Mesothelial cell of epicardium (in vitro differentiated cells): Measurements from ENCODE around the gene TMEM132C. TPM values are rescaled to one million over a fixed set of nuclear protein-coding genes. Genes with fewer than 3 reads are reported as not detected.

ENCODE experiments used
- DNase-seq, 2 experiments: peaks; one replicate each; pipeline ENCODE4 v3.0.0; 2021; ENCODE audit warnings: low spot score in 2 of 2; ENCODE audit not compliant: unreplicated experiment in 2 of 2
- H3K27ac Mint-ChIP-seq: 2 replicates; pipeline ENCODE4 v1.8.0; 2021; ENCODE audit warnings: mixed read lengths
- H3K27me3 Mint-ChIP-seq: 2 replicates; pipeline ENCODE4 v1.8.0; 2021; ENCODE audit warnings: low read depth, mixed read lengths
- H3K36me3 Mint-ChIP-seq: 2 replicates; pipeline ENCODE4 v1.8.0; 2021; ENCODE audit warnings: mixed read lengths
- H3K4me1 Mint-ChIP-seq: 2 replicates; pipeline ENCODE4 v1.8.0; 2021; ENCODE audit warnings: mixed read lengths
- H3K4me3 Mint-ChIP-seq: 2 replicates; pipeline ENCODE4 v1.8.0; 2021; ENCODE audit warnings: mild to moderate bottlenecking, moderate library complexity, mixed read lengths
- H3K9me3 Mint-ChIP-seq: 2 replicates; pipeline ENCODE4 v1.8.0; 2021; ENCODE audit warnings: mixed read lengths
- total RNA-seq: library from RNA; stranded (reverse); gene quantifications from 3 replicates; pipeline ENCODE4 v1.2.1, GENCODE V29; 2021
- TF ChIP-seq, protein P1 (sequence below): fragments of 200-600 bp; sonication (generic); IDR thresholded peaks from one replicate; pipeline ENCODE4 v1.5.0; 2021; ENCODE audit warnings: antibody characterized with exemption; ENCODE audit not compliant: unreplicated experiment

Gene TMEM132C
- total RNA-seq, 1 donor from 2014 or later = 25.5 TPM

DNA sequence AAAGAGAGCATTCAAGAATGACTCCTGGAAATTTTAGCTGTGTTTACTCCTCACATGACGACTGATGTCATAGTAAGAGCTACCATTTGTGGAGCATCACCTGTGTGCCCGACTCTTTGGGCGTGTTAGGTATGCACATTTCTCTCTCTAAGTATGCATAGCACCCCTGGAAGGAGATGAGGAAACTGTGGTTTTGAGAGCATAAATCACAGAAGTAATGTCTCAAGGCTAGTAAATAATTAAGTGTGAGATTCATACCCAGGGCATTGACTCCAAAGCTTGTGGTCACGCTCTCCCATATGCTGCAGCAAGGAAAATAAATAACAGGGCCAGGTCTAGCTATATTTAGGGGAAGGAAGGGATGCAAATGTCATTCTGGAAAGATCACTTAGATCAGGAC lies 340.7 kb downstream of the TMEM132C start:
- Mint-ChIP-seq H3K27me3 (no peaks in the 10 kb centered on the region), H3K4me1 (no peaks in the 10 kb centered on the region), H3K4me3 (no peak overlapping the region), H3K36me3 (no peaks in the 10 kb centered on the region), H3K27ac (no peak overlapping the region), H3K9me3 (no peaks in the 10 kb centered on the region)
- TF ChIP-seq, protein P1, sequence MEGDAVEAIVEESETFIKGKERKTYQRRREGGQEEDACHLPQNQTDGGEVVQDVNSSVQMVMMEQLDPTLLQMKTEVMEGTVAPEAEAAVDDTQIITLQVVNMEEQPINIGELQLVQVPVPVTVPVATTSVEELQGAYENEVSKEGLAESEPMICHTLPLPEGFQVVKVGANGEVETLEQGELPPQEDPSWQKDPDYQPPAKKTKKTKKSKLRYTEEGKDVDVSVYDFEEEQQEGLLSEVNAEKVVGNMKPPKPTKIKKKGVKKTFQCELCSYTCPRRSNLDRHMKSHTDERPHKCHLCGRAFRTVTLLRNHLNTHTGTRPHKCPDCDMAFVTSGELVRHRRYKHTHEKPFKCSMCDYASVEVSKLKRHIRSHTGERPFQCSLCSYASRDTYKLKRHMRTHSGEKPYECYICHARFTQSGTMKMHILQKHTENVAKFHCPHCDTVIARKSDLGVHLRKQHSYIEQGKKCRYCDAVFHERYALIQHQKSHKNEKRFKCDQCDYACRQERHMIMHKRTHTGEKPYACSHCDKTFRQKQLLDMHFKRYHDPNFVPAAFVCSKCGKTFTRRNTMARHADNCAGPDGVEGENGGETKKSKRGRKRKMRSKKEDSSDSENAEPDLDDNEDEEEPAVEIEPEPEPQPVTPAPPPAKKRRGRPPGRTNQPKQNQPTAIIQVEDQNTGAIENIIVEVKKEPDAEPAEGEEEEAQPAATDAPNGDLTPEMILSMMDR = no peak
- DNase-seq = no peak

DNA sequence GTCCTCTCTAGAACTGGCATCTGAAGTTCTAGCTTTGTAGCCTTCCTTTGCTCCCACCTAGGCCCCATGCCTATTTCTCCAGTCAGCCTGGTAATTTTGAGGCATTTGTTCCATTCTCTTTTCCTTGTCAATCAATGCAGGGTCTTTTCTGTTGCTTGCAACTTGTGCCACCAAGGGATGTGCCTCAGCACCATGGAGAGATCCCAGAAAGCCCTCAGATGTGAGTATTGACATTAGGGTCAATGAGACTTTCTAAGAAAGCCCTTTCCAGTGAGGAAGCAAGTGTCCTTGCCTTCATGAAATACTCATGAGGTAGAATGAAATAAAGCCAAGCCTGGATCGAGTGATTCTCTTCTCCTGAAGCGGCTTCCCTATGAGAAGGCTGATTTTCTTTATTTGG lies 342.9 kb downstream of the TMEM132C start:
- no peaks in the 10 kb centered on the region for H3K27me3 Mint-ChIP-seq
- H3K4me1 Mint-ChIP-seq = no peaks in the 10 kb centered on the region
- H3K9me3 Mint-ChIP-seq = no peaks in the 10 kb centered on the region
- no peak for DNase-seq
- H3K4me3 Mint-ChIP-seq = no peak overlapping the region
- no peak overlapping the region for H3K27ac Mint-ChIP-seq
- no peaks in the 10 kb centered on the region for H3K36me3 Mint-ChIP-seq
- TF ChIP-seq, protein P1 = no peak

DNA sequence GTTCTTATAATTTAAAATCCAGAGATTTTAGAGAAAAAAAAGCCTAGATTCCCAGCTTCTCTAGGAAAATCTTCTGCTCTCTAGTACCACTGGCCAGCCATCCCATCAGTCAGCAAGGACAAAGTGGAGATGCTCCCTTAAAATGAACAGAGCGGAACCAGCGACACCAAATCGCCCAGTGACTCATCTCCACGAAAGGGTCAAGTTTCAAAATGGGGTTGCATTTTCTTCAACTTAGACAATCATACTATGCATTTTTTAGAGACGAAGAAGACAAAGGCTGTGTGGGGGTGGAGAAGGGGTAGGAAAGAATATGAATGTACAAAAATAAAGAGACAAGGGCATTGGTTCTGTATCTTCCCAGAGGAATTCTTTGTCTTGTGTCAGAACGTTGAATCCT lies 344.8 kb downstream of the TMEM132C start:
- H3K27me3 Mint-ChIP-seq = no peaks in the 10 kb centered on the region
- H3K27ac Mint-ChIP-seq = no peak overlapping the region
- no peak overlapping the region for H3K4me3 Mint-ChIP-seq
- no peaks in the 10 kb centered on the region for H3K9me3 Mint-ChIP-seq
- no peaks in the 10 kb centered on the region for H3K4me1 Mint-ChIP-seq
- no peak for DNase-seq
- TF ChIP-seq, protein P1 = no peak
- H3K36me3 Mint-ChIP-seq = no peaks in the 10 kb centered on the region

DNA sequence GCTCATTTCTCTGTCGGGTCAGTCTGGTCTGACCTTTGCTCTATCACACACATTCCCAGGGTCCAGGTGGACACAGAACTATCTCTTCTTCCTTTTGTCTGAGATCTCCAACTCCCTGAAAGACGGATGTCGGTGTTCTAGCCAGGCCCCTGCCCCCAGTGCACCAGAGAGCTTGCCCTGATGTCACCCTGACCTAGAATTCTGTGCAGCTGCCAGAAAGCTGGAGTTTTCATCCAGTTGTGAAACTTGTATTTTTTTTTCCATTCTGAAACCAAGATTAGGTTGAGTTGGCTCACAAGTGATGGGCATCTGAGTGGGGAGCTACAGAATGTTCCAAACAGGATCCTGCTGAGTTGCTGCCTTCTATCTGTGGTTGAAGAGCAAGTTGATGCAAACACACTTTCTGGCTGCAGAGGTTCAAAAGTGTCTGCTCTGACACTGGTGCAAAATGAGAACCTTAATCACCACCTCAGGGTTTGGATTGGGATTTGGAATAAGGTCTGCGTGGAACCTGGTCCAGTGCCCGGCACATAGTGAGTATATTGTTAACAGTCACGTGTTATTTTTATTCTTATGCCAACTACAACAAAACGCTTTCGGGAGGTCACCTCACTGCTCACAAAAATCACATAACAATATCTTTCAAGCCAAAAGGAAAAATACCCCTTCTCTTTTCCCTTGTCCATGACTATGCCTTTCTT lies 345.3 kb downstream of the TMEM132C start:
- H3K36me3 Mint-ChIP-seq = no peaks in the 10 kb centered on the region

DNA sequence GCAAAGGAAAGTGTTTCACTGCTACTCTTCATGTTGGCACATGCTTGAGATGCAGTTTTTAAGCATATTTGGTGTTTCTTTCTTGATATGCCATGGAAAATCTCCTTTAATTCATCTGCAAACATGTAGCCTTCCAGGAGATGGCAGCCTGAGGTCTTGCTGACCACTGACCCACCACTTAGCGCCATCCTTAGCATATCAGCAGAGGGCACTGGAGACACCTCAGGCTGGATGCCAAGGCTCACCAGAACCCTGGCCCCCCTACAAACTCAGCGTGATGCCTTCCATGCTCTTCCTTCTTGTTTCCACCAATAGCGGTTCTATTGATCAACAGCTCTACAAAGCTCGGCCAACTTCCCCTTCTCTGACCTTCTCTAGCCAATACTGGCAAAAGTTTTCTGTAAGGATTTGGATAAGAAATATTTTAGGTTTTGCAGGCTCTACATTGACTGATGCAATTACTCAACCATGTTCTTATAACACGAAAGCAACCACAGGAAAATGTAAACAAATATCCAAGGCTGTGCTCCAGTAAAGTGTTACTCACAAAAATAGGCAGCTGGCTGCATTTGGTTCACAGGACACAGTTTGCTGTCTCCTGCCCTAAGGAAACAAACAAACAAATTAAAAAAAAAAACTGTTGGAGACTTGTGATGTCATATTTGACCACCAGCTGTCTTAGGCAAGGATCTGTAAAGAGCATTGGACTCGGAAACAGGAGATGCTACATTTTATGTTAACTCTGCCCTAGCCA lies 347.0 kb downstream of the TMEM132C start:
- H3K9me3 Mint-ChIP-seq = no peaks in the 10 kb centered on the region
- H3K4me1 Mint-ChIP-seq = no peaks in the 10 kb centered on the region
- H3K4me3 Mint-ChIP-seq = no peak overlapping the region
- DNase-seq = no peak
- TF ChIP-seq, protein P1 = no peak
- H3K36me3 Mint-ChIP-seq = no peaks in the 10 kb centered on the region
- no peaks in the 10 kb centered on the region for H3K27me3 Mint-ChIP-seq
- H3K27ac Mint-ChIP-seq = no peak overlapping the region

More for the DNA sequence above, 345.3 kb downstream of the TMEM132C start:
- Mint-ChIP-seq H3K27me3 (no peaks in the 10 kb centered on the region), H3K27ac (no peak overlapping the region), H3K4me1 (no peaks in the 10 kb centered on the region), H3K4me3 (no peak overlapping the region), H3K9me3 (no peaks in the 10 kb centered on the region)
- DNase-seq = no peak
- TF ChIP-seq, protein P1 = no peak
